ENCODE results near the gene FSTL5. TPM values are rescaled to one million over a fixed set of nuclear protein-coding genes. Genes with fewer than 3 reads are reported as not detected.
A peak's percentile ranks its signal among the peaks of the same experiment; 100 is the strongest.

The FSTL5 gene
- total RNA-seq, 1 donor from 2014 or later, result not detected

DNA sequence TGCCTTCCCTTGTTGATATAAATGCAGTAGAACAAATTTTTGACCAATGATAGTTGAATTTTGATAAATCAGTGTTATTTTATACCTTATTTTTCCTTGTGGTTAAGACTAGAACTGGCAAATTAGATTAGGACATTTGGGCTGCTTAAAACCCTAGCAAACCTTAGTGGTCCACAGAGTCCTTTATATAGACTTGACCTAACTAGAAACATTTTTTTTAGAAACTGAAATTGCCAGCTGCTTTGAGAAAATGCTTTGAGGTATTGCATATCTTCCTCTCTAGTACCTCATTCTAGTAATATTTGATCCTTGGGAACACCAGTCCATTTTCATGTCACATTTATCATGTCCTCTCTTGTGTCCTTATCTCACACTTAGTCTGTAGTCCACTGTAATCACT, 580.3 kb downstream of the FSTL5 start:
- DNase-seq (ENCODE audit: low read depth in 2 of 2), result no peak

GRCh38 chr4:161581262-161582230, 582.3 kb downstream of the FSTL5 start:
- DNase-seq (ENCODE audit: low read depth in 2 of 2), result no peak

DNA sequence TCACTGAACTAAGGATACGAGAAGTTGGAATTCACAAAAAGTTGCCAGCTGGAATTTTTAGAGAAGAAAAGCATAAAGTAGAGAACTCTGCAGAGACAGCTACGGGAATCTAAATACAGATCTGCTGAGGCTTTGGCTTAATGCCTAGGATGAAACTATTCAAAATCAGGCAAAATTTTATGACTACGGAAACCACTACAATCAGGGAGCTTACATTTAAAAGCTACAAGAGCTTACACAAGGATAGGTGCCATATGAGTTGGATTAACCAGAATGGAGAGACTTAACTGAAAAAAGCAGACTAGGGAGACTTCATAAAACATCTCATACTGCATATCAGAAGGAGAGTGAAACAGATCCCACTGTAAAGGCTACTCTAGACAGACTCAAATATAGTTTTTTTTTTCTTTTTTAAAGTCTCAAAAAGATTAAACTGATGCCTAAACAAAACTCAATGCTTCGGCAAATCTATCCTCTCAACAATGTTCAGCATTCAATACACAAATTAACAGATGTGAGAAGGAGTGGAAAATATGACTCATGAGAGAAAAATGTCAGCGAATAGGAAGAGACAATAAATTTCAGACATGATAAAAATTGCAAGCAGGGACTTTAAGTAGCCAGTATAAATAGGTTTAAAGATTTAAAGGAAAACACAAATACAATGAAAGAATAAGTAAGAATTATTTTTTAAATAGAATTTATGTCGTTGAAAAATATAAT, 586.1 kb downstream of the FSTL5 start:
- peak in 1 of 2 donors; percentile 75 for DNase-seq (ENCODE audit: low read depth in 2 of 2)

- DNase-seq (ENCODE audit: low read depth in 2 of 2), result peak in 1 of 2 donors; percentile 28
Observed at GRCh38 chr4:161573836-161574235, 590.0 kb downstream of the FSTL5 start.

- peak in 1 of 2 donors; percentile 39 for DNase-seq (ENCODE audit: low read depth in 2 of 2)
Observed at GRCh38 chr4:161564230-161564834, 599.5 kb downstream of the FSTL5 start.

- DNase-seq (ENCODE audit: low read depth in 2 of 2), result peak in 1 of 2 donors; percentile 73
Observed at GRCh38 chr4:161555689-161556660, 607.8 kb downstream of the FSTL5 start.

- DNase-seq (ENCODE audit: low read depth in 2 of 2), result peak in 1 of 2 donors; percentile 71
Observed at GRCh38 chr4:161554372-161554990, 609.3 kb downstream of the FSTL5 start.

DNA sequence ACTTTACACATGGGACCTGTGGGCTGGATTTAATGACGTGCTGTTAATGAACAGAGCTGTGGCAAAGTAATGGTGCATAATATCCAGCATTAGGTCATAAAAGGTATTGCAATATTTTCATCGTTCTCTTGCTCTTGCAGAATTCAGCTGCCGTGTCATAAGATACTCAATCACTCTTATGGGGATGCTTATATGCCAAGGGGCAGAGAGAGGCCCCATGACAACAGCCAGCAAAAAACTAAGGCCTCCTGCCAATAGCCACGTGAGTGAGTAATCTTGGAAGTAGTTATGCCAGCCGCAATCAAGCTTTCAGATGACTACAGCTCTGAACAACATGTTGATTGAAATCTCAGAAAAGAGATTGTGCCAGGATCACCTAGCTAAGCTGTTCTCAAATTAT, 616.9 kb downstream of the FSTL5 start:
- no peak for DNase-seq (ENCODE audit: low read depth in 2 of 2)

- DNase-seq (ENCODE audit: low read depth in 2 of 2), result no peak
Observed at GRCh38 chr4:161540265-161540664, 623.5 kb downstream of the FSTL5 start.

- no peak for DNase-seq (ENCODE audit: low read depth in 2 of 2)
Observed at GRCh38 chr4:161538941-161539340, 624.9 kb downstream of the FSTL5 start.

GRCh38 chr4:161530710-161531109, 633.1 kb downstream of the FSTL5 start:
- DNase-seq (ENCODE audit: low read depth in 2 of 2), result no peak

DNA sequence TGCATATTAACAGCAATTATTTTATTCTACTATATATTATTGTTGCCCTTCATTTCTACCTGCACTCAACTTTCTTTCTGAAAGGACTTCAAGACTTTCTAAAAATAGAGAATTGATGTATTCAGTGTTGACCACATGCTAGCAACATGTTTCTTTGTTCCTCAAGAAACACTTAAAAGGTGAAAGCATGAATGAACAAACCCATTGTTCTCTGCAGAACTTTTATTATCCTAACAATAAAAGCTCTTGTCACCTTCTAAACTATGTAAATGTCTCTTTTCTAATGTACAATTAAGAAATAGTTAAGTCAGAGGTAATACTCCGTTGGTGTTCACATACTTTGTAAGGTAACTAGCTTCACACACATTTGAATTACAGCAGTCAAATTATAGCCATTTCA, 638.7 kb downstream of the FSTL5 start:
- no peak for DNase-seq (ENCODE audit: low read depth in 2 of 2)

DNA sequence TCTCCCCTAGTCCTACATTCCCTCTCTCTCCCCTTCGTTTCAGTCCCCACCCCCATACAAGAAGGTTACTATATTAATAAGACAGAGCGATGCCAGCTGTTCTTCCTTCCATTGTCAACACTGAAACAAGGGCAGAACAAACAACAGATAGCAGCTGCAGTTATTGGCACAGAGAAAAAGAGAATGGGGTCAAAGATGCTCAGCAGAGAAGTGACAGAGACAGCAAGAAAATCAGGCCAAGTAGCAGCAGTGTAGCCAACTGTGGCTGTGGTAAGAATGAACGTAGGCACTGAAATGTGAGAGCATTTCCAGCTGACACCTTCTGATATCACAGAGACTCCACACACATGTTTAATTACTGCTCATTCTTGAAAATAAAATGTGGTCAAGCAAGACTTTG, 641.8 kb downstream of the FSTL5 start:
- peak in 1 of 2 donors; percentile 8 for DNase-seq (ENCODE audit: low read depth in 2 of 2)

GRCh38 chr4:161519611-161520010, 644.2 kb downstream of the FSTL5 start:
- DNase-seq (ENCODE audit: low read depth in 2 of 2), result no peak

DNA sequence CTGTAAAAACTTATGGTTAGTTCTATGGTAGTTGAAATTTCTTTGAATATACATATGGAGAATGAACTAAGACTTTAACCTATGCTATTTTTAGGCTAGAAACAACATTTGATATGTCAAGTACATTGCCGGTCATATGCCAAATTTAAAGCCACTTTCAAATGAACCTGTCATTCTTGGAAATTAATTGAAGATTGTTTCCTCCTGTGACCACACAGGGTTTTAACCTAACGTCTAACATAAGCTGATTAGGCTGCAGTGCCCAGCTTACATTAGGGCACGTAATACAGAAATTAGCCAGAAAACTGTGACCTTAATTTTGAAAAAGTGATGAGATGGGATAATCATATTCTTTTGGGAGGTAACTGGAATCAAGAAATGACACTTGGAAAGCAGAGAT, 645.9 kb downstream of the FSTL5 start:
- DNase-seq (ENCODE audit: low read depth in 2 of 2), result no peak

DNA sequence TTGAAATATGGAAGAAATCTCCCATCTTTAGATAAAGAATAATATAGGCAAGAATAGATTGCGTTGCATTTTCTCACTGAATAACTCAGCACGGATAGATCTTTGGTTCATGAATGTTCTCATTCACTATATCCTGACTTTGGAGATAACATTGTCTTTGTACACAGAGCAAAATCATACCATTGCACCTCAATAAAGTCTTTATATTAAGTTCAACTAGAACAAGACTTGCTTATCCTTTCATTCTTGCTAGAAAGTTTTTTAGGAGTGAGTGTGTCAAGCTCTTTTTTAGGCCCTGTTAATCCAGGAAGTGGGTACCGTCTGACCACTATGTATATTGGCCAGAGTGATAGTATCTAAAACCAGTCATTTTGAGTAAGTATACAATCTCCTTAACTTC, 658.7 kb downstream of the FSTL5 start:
- no peak for DNase-seq (ENCODE audit: low read depth in 2 of 2)

DNA sequence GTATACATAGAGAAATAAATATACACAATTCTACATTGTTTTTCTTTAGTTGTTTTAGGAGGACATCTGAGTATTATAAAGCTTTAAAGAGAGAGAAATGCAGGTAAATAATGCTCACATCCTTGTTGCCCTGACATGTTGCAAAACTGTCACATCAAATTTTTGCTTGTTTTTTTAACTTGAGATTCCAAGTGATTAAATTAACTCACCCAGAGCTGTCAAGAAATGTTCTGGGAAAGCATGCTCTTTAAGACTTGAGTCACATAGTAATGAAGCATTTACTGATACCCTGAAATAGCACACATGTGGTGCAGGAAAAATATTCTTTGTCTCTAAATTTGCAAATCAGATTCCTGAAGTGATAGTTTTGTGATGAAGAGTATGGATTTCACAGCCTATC, 665.6 kb downstream of the FSTL5 start:
- no peak for DNase-seq (ENCODE audit: low read depth in 2 of 2)

- no peak for DNase-seq (ENCODE audit: low read depth in 2 of 2)
Observed at GRCh38 chr4:161486461-161486860, 677.3 kb downstream of the FSTL5 start.

GRCh38 chr4:161466316-161466715, 697.5 kb downstream of the FSTL5 start:
- DNase-seq (ENCODE audit: low read depth in 2 of 2), result no peak

GRCh38 chr4:161463436-161463835, 700.4 kb downstream of the FSTL5 start:
- no peak for DNase-seq (ENCODE audit: low read depth in 2 of 2)

Measured in dermis microvascular lymphatic vessel endothelial cell (primary cell).